Activated T-cell treated with anti-CD3 and anti-CD28 coated beads, Interleukin-2, amount 50 U/mL, for 72 hours (primary cell): Measurements from ENCODE around the gene PHF20. TPM values are rescaled to one million over a fixed set of nuclear protein-coding genes. Genes with fewer than 3 reads are reported as not detected.

Source experiments
- ATAC-seq, 2 donors: fragments of 150-1000 bp; cut with Tn5 transposase; replicated peaks in 1 of 2; 2 replicates each; pipeline ENCODE4 v1.10.0; 2021; ENCODE audit warnings: moderate library complexity in 2 of 2, mild to moderate bottlenecking in 1 of 2
- DNase-seq, 2 donors: peaks; one replicate each; pipeline ENCODE4 v3.0.0; 2021 to 2022; ENCODE audit warnings: mixed read lengths in 1 of 2
- H3K27ac Mint-ChIP-seq: one replicate; pipeline ENCODE4 v1.8.0; 2022; ENCODE audit warnings: mild to moderate bottlenecking, moderate library complexity, mixed read lengths
- H3K27me3 Mint-ChIP-seq: one replicate; pipeline ENCODE4 v1.8.0; 2022; ENCODE audit warnings: low read depth, mixed read lengths
- H3K36me3 Mint-ChIP-seq, 2 donors: one replicate each; pipeline ENCODE4 v1.8.0; 2022; ENCODE audit warnings: mixed read lengths in 2 of 2, mild to moderate bottlenecking in 1 of 2; ENCODE audit not compliant: insufficient read depth in 2 of 2
- H3K4me1 Mint-ChIP-seq: one replicate; pipeline ENCODE4 v1.8.0; 2022; ENCODE audit warnings: low read depth, mixed read lengths
- H3K4me3 Mint-ChIP-seq, 2 donors: one replicate each; pipeline ENCODE4 v1.8.0; 2022; ENCODE audit warnings: mild to moderate bottlenecking in 2 of 2, mixed read lengths in 2 of 2, moderate library complexity in 2 of 2
- H3K9me3 Mint-ChIP-seq, 2 donors: one replicate each; pipeline ENCODE4 v1.8.0; 2022; ENCODE audit warnings: mixed read lengths in 2 of 2
- total RNA-seq, 2 donors: library from RNA; stranded (reverse); gene quantifications; one replicate each; pipeline ENCODE4 v1.2.3, GENCODE V29; 2022

The PHF20 gene
- total RNA-seq, 2 donors from 2014 or later: 68.1 to 68.6 TPM

GRCh38 chr20:35732644-35732982 lies 39.2 kb upstream of the PHF20 start:
- H3K4me1 Mint-ChIP-seq: peaks cover 79% of the 10 kb centered on the region
- H3K4me3 Mint-ChIP-seq: peak overlapping the region in 1 of 2 donors; percentile 60
- no peaks in the 10 kb centered on the region for H3K27me3 Mint-ChIP-seq
- no peak for DNase-seq
- peaks cover 5 to 75% of the 10 kb centered on the region in 2 donors for H3K36me3 Mint-ChIP-seq
- no peak for ATAC-seq
- peak overlapping the region; percentile 80 for H3K27ac Mint-ChIP-seq
- H3K9me3 Mint-ChIP-seq: no peaks in the 10 kb centered on the region

DNA sequence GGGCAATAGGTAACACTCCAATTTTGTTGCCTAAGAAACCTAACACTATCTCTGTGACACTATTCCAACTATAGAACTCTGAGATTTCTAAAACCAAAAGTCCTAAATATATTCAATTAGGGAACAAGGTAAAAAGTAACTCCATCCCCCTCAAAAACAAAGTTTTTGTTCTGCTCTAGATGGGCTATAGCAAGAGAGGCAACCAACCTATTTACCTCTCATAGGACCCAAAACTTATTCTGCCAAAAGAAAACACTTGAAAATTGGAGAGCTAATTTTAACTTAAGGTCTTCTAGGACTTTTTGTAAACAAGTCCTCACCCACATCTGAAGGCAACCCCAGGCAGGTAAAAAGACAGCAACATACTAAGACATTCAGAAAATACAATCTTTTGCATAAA lies 37.4 kb upstream of the PHF20 start:
- no peaks in the 10 kb centered on the region for H3K27me3 Mint-ChIP-seq
- H3K27ac Mint-ChIP-seq: peak overlapping the region; percentile 80
- ATAC-seq (peak in 1 of 2 donors; percentile 2), DNase-seq (no peak)
- H3K36me3 Mint-ChIP-seq: peaks cover 12 to 84% of the 10 kb centered on the region in 2 donors
- peaks cover 93% of the 10 kb centered on the region for H3K4me1 Mint-ChIP-seq
- peak overlapping the region; percentile 51 to 60 for H3K4me3 Mint-ChIP-seq
- H3K9me3 Mint-ChIP-seq: no peaks in the 10 kb centered on the region

DNA sequence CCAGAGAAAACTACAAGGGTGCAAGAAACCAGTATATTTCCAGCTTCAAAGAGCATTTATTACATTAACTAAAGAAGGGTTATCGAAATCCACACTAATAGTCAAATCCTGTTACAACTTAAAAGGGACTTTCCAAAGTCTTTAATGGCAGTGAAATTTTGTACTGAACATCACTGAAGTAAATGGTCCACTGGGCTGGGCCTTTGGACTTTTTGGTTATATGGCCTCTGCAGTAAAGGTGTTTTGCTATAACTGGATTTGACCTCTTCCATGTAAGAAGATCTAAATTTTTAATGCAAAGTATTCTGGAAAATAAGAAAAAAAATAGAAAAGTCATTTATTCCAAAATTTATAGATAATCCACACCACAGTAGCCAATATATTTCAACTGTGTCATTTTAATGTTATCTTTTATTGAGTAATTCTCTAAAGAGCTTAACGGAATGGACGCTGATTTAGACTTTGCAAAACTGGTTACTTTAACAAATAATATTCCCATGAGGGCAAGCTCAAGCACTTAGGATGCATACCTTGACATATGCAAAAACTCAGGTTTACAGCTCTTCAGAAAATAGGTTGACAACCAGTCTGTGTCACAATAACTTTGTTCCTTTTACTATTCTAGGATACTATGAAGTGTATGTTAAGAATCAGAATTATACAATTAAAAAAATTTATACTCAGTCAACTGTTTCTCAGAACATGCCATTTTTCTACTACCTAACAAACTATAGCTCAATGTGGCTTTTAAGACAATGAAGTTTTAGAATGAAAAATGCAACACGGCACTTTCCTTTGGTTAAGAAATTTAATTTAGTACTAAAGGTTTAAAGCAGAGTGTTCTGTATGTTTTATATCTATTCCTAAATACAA lies 36.8 kb upstream of the PHF20 start:
- H3K36me3 Mint-ChIP-seq: peaks cover 12 to 84% of the 10 kb centered on the region in 2 donors
- no peaks in the 10 kb centered on the region for H3K9me3 Mint-ChIP-seq
- H3K27me3 Mint-ChIP-seq: no peaks in the 10 kb centered on the region
- peak overlapping the region; percentile 94 for H3K27ac Mint-ChIP-seq
- ATAC-seq (no peak), DNase-seq (no peak)
- H3K4me1 Mint-ChIP-seq: peaks cover 93% of the 10 kb centered on the region
- peak overlapping the region; percentile 63 to 87 for H3K4me3 Mint-ChIP-seq

DNA sequence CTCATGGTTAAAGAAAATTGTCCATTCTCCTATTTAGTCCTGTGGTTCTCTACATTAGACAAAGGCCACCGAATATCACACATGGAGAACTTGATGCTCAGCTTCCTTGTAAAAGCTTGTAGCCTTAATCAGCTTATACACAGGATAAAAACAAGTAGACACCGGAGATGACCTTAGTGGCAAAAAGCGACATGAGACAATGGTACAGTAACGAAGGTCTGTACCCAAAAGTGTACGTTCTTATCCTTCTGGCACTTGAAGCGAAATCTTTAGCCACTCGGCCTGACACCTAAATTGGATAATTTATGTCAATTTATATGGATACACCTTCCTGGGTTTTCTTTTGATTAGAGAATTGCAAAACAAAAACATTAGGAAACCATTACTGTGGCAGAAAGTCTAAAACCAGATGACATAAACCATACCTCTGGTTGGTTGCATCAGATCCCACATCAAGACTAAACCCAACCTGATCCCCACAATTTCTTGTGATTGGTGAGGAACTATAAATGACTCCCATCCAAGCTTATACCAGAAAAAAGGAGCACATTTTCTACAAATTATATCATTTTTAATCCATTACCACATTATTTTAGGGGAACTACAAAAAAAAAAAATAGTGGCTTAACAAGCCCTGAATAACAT lies 35.9 kb upstream of the PHF20 start:
- peaks cover 91% of the 10 kb centered on the region for H3K4me1 Mint-ChIP-seq
- H3K36me3 Mint-ChIP-seq: peaks cover 17 to 82% of the 10 kb centered on the region in 2 donors
- DNase-seq (no peak), ATAC-seq (no peak)
- H3K27me3 Mint-ChIP-seq: no peaks in the 10 kb centered on the region
- H3K27ac Mint-ChIP-seq: peak overlapping the region; percentile 94
- no peaks in the 10 kb centered on the region for H3K9me3 Mint-ChIP-seq
- peak overlapping the region; percentile 63 to 87 for H3K4me3 Mint-ChIP-seq

DNA sequence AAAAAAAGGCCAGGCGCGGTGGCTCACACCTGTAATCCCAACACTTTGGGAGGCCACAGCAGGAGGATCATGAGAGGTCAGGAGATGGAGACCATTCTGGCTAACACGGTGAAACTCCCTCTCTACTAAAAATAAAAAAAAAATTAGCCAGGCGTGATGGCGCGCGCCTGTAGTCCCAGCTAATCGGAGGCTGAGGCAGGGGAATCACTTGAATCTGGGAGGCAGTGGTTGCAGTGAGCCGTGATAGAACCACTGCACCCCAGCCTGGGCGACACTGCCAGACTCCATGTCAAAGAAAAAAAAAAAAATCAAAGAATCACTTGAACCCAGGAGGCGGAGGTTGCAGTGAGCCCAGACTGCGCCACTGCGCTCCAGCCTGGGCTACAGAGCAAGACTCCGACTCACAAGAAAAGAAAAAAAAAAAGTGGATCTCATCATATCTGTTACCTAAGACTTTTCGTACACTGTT lies 33.9 kb upstream of the PHF20 start:
- Mint-ChIP-seq H3K27ac (peak overlapping the region; percentile 99), H3K9me3 (no peaks in the 10 kb centered on the region), H3K27me3 (no peaks in the 10 kb centered on the region), H3K36me3 (peaks cover 23 to 79% of the 10 kb centered on the region in 2 donors), H3K4me1 (peaks cover 78% of the 10 kb centered on the region), H3K4me3 (peak overlapping the region; percentile 63 to 95)
- ATAC-seq (no peak), DNase-seq (no peak)

GRCh38 chr20:35738410-35739179 lies 33.2 kb upstream of the PHF20 start:
- no peak for DNase-seq
- H3K27me3 Mint-ChIP-seq: no peaks in the 10 kb centered on the region
- H3K4me1 Mint-ChIP-seq: peaks cover 78% of the 10 kb centered on the region
- H3K36me3 Mint-ChIP-seq: peaks cover 26 to 76% of the 10 kb centered on the region in 2 donors
- ATAC-seq: no peak
- H3K27ac Mint-ChIP-seq: peak overlapping the region; percentile 99
- H3K4me3 Mint-ChIP-seq: peak overlapping the region; percentile 63 to 95
- H3K9me3 Mint-ChIP-seq: no peaks in the 10 kb centered on the region

GRCh38 chr20:35739294-35740163 lies 32.3 kb upstream of the PHF20 start:
- Mint-ChIP-seq H3K4me3 (peak overlapping the region; percentile 99 to 100), H3K9me3 (no peaks in the 10 kb centered on the region), H3K27ac (peak overlapping the region; percentile 100), H3K27me3 (no peaks in the 10 kb centered on the region), H3K4me1 (peaks cover 78% of the 10 kb centered on the region), H3K36me3 (peaks cover 26 to 67% of the 10 kb centered on the region in 2 donors)
- no peak for ATAC-seq
- no peak for DNase-seq

GRCh38 chr20:35741892-35742740 lies 29.7 kb upstream of the PHF20 start, which contains the start of gene RBM39:
TSS of gene RBM39 (minus strand) at chr20:35742260. CDS start at chr20:35740874, 1,386 bp downstream.
- peaks cover 26 to 51% of the 10 kb centered on the region in 2 donors for H3K36me3 Mint-ChIP-seq
- ATAC-seq (peak; percentile 88 to 89), DNase-seq (peak; percentile 98 to 100)
- H3K27ac Mint-ChIP-seq: peak within 1 kb of the TSS; percentile 100
- peak within 1 kb of the TSS; percentile 99 to 100 for H3K4me3 Mint-ChIP-seq
- H3K27me3 Mint-ChIP-seq: no peaks in the 10 kb centered on the region
- H3K4me1 Mint-ChIP-seq: peaks cover 56% of the 10 kb centered on the region
- no peaks in the 10 kb centered on the region for H3K9me3 Mint-ChIP-seq

GRCh38 chr20:35742741-35743523 lies 28.9 kb upstream of the PHF20 start:
- Mint-ChIP-seq H3K27me3 (no peaks in the 10 kb centered on the region), H3K4me1 (peaks cover 48% of the 10 kb centered on the region), H3K36me3 (peaks cover 26 to 46% of the 10 kb centered on the region in 2 donors), H3K4me3 (peak overlapping the region; percentile 99 to 100), H3K27ac (peak overlapping the region; percentile 100), H3K9me3 (no peaks in the 10 kb centered on the region)
- no peak for DNase-seq
- no peak for ATAC-seq

DNA sequence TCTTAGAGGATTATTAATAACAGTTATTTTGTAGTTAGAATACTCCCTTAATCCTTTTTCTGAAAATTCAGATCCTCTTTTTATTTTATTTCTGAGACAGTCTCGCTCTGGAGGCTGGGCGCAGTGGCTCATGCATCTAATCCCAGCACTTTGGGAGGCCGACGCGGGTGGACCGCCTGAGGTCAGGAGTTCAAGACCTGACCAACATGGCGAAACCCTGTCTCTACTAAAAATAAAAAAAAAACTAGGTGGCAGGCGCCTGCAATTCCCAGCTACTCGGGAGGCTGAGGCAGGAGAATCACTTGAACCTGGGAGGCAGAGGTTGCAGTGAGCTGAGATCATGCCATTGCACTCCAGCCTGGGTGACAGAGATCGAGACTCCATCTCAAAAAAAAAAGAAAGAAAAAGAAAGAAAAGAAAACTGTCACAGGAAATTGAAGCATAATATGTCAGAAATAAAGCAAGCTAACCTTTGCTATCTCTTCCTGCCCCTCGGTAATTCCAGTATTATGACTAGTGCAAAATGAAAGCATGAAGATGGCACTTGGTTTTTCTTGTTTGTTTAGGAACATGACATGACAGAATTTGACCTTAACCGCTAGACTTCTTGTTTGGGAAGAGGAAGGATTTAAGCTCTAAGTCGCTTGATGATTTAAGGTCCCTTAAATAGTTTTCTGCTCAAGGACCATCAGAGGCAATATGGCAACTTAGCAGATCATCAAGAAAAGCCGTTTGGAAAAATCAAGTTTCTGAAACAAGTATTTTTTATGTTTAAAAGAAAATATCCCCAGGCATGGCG lies 27.9 kb upstream of the PHF20 start:
- DNase-seq (peak in 1 of 2 donors; percentile 27), ATAC-seq (no peak)
- Mint-ChIP-seq H3K4me3 (peak overlapping the region; percentile 99 to 100), H3K9me3 (no peaks in the 10 kb centered on the region), H3K27me3 (no peaks in the 10 kb centered on the region), H3K36me3 (peaks cover 21 to 36% of the 10 kb centered on the region in 2 donors), H3K4me1 (peaks cover 39% of the 10 kb centered on the region), H3K27ac (peak overlapping the region; percentile 100)
